GM19468 (cell line): ENCODE results near the gene CEP83.

Experiments used
- ATAC-seq: cut with Tn5 transposase; IDR thresholded peaks from one replicate; pipeline ENCODE4 v1.9.1; 2021; ENCODE audit warnings: mild to moderate bottlenecking, moderate library complexity, moderate number of reproducible peaks; ENCODE audit not compliant: unreplicated experiment; ENCODE audit errors: extremely low read depth

CEP83 gene

DNA sequence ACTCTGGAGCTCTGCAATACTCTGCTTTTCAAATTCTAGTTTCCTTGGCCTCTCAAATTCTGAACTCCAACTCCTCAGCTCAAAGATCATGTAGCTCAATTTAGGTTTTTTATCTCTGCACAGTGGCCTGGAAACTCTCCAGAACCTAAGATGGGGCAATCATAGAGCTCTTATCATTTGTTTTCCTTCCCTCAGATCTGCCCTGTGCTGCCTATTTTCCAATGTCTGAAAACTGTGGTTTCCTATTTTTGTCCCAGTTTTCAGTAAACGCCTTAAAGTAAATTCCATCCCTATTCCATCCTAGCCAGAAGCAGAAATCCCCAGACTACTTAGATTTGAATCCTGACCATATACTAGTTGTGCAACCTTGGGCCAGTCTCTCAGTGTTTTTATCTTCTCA, 73.2 kb downstream of the CEP83 start:
- no peak for ATAC-seq

- ATAC-seq: no peak
These were observed 75.6 kb downstream of the CEP83 start for GRCh38 chr12:94384030-94384429.

- ATAC-seq: no peak
These were observed 79.2 kb downstream of the CEP83 start for GRCh38 chr12:94380507-94380906.

DNA sequence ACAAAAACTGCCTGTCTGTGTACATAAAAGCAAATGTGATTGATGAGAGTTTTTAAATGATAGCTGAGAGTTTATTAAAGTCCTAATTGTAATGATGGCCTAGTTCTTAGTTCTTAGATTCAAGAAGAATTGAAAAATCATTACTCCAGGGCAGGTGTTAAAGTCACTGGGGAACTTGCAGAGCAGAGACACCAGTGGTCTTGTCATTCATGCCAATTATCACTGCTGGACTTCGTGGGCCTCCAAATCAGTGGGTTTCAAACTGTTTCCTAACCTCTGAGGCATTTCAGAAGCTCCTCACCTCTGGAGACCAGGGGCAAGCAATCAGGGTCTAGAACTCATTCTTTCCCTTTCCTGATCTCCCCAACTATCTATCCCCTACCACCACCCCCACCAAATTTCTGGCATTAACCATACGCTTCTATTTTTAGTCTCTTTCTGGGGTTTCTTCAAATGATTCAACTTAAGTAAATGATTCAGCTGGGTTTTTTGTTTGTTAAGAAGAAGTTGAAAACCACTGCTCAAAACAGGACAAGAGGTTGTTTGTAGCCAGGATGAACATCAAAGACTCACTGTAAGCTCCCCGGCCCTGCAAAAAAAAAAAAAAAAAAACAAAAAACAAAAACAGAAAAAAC, 80.1 kb downstream of the CEP83 start:
- no peak for ATAC-seq

GRCh38 chr12:94377599-94377998, 82.1 kb downstream of the CEP83 start:
- no peak for ATAC-seq

DNA sequence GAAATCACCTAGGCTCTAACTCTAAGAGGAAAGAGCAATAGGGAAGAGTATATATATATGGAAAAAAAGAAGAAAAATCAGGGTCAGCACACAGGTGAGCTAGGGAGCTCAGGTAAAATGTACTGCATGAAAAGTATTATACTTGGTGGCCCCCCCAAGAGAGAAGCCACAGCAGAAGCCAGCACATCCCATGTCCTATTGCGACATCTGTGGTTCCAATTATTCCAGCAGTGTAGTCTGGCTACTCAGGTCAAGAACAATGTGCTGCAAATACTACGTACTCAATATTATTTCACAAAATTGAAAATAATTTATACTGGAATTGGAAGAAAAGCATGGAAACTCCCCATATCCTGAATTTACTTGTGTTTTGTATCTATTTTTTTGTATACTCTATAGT, 85.5 kb downstream of the CEP83 start:
- ATAC-seq: no peak

DNA sequence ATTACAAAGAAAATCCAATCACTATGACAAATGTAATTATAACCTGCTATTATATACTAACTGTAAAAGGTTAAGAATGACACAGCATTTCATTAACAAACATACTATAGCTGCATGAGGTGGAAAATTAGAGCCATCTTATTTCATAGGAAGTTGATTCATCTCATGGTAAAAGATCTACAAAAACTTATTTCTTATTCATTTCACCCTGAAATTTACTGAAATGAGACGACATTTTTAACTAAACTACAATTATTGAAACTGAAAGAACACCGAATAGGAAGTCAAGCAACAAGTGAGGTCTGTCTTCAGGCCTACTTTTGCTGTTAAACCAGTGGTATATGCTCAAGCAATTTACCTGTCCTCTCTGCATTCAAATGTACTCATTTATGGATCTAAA, 87.2 kb downstream of the CEP83 start:
- peak; percentile 19 for ATAC-seq

GRCh38 chr12:94362653-94363052, 97.0 kb downstream of the CEP83 start:
- ATAC-seq: no peak

GRCh38 chr12:94359761-94360160, 99.9 kb downstream of the CEP83 start:
- no peak for ATAC-seq

DNA sequence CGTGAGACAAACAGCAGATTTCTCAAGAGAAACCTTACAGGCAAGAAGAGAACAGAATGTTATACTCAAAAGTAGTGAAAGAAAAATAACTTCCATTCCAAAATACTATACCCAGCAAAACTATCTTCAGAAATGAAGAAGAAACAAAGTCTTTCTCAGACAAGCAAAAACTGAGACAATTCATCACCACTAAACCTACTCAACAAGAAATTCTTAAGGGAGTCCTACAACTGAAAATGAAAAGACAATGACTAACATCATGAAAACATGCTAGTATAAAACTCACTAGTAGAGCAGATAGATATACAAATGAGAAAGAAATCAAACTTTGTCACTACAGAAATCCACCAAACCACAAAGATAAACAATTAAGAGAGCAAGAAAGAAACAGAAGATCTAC, 106.5 kb downstream of the CEP83 start:
- ATAC-seq: no peak

- ATAC-seq: no peak
These were observed 119.1 kb downstream of the CEP83 start for GRCh38 chr12:94340573-94340972.

GRCh38 chr12:94338006-94338794, 121.5 kb downstream of the CEP83 start:
- no peak for ATAC-seq

- ATAC-seq: no peak
These were observed 123.3 kb downstream of the CEP83 start for GRCh38 chr12:94336211-94336925.

DNA sequence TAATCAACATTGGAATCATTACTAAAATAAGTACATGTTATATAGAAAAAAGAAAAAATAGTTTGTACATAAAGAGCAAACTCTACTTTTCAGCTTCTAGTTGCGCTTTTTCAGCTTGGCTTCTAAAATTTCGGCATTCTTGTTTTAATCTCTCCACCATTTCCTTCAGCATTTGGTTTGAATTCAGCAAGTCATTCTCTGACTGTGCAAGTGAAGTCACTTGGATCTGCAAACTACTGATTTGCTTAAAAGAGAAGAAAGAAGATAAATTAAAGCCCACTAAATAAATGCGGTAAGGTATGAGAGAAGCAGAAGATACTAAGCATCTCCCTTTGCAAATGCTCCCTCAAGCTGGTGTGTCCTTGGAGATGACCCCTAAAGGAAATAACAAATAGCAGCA, 126.3 kb downstream of the CEP83 start:
- no peak for ATAC-seq

DNA sequence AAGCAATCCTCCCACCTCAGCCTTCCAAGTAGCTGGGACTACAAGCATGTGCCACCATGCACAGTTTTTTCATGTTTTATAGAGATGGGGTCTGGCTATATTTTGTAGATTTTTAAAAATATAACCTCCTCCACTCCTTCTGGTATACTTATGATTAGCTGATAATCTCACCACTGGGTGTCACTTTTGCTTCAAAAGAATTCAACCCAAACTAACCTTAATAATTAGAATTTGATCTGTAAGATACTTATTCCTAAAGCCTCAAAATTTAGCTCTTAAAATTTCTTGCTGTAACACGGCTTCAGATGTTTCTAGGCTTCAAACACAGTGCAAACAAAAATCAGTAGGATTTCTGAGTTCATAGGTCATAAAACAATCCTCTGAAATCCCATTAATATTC, 130.3 kb downstream of the CEP83 start:
- ATAC-seq: no peak

GRCh38 chr12:94327809-94328208, 131.9 kb downstream of the CEP83 start:
- ATAC-seq: no peak

GRCh38 chr12:94326727-94327126, 132.9 kb downstream of the CEP83 start:
- no peak for ATAC-seq

- no peak for ATAC-seq
These were observed 133.4 kb downstream of the CEP83 start for GRCh38 chr12:94326234-94326633.

- ATAC-seq: no peak
These were observed 137.3 kb downstream of the CEP83 start for GRCh38 chr12:94322346-94322745.

- no peak for ATAC-seq
These were observed 139.6 kb downstream of the CEP83 start for GRCh38 chr12:94320109-94320508.

DNA sequence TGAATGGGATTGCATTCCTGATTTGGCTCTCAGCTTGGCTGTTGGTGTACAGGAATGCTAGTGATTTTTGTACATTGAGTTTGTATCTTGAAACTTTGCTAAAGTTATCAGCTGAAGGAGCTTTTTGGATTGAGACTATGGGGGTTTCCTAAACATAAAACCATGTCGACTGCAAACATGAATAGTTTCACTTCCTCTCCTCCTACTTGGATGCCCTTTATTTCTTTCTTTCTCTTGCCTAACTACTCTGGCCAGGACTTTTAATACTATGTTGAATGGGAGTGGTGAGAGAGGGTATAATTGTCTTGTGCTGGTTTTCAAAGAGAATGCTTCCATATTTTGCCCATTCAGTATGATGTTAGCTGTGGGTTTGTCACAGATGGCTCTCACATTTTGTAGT, 141.5 kb downstream of the CEP83 start:
- no peak for ATAC-seq
